ENCODE measurements around the gene ALB. TPM values are rescaled to one million over a fixed set of nuclear protein-coding genes. Genes with fewer than 3 reads are reported as not detected.

Gene ALB
- not detected in 2 replicates for total RNA-seq

GRCh38 chr4:73404042-73404441 is at the start of gene ALB:
TSS of gene ALB (plus strand) at chr4:73404287. CDS start at chr4:73404328, 41 bp downstream.

GRCh38 chr4:73435984-73436383 is 31.9 kb downstream of the ALB start, which contains the start of gene AFP:
TSS of gene AFP (plus strand) at chr4:73436221. CDS start at chr4:73436263, 42 bp downstream.

Other genes with a start within 250 kb of the ALB start
- gene ANKRD17, start 145.5 kb upstream of the ALB start, total RNA-seq = 58.1 and 76.2 TPM in 2 replicates
- 0.73 TPM in 1 of 2 replicates, not detected in the other for gene AFP, start 31.9 kb downstream of the ALB start, total RNA-seq
- not detected in 2 replicates for gene AFM, start 77.5 kb downstream of the ALB start, total RNA-seq
- gene RASSF6, start 216.1 kb downstream of the ALB start, total RNA-seq = under 0.01 TPM in 1 of 2 replicates, not detected in the other

All from subcutaneous preadipocyte (primary cell).